RWPE1 (cell line): ENCODE results near the gene INSL3.
"Not testable (repeated sequence)": the region's sequence is repeated elsewhere in the genome, so short reads cannot be mapped to it uniquely, and the experiment has no call there.

Experiments used
- CTCF ChIA-PET: fragments of 350-600 bp; sonication (Branson Sonifier 250); formaldehyde crosslinking; extraction: SDS; loops from one replicate; lab custom pipeline; 2021; lab: Yijun Ruan, JAX
- POLR2A ChIA-PET: fragments of 400-600 bp; formaldehyde crosslinking; extraction: SDS; loops from one replicate; lab custom pipeline; 2020; ENCODE audit warnings: antibody characterized with exemption; ENCODE audit not compliant: low non-redundant PET; lab: Yijun Ruan, JAX
- DNase-seq: peaks from one replicate; pipeline ENCODE4 v3.0.0; 2012; ENCODE audit warnings: low spot score
- H3K27ac ChIP-seq: fragments of 450-650 bp; 2 replicates; pipeline ENCODE4 v1.5.1; 2017
- CTCF ChIP-seq: fragments of 450-650 bp; conservative IDR thresholded peaks from 2 replicates; pipeline ENCODE4 v1.5.1; 2017; ENCODE audit warnings: low read depth, mild to moderate bottlenecking

Gene INSL3

GRCh38 chr19:17780781-17781180, 40.5 kb downstream of the INSL3 start:
- POLR2A ChIA-PET = interaction anchor here (0.7 kb wide), 1 partner anchor 14 kb away, joined by 3 read pairs; no protein-coding TSS in a partner anchor
- TF ChIP-seq CTCF = no peak

GRCh38 chr19:17778968-17779929, 42.1 kb downstream of the INSL3 start:
- DNase-seq = no peak
- ChIA-PET CTCF (interaction anchor here (0.7 kb wide), 1 partner anchor 487 kb away, joined by 3 read pairs; no protein-coding TSS in a partner anchor), POLR2A (no interaction called here)
- H3K27ac ChIP-seq = peak overlapping the region; percentile 43
- no peak for TF ChIP-seq CTCF

More at GRCh38 chr19:17780781-17781180, 40.5 kb downstream of the INSL3 start:
- DNase-seq = no peak
- CTCF ChIA-PET = no interaction called here
- no peak overlapping the region for H3K27ac ChIP-seq

- no peak for TF ChIP-seq CTCF
- CTCF ChIA-PET = no interaction called here
- DNase-seq = peak; percentile 83
- H3K27ac ChIP-seq = peak overlapping the region; percentile 43
- POLR2A ChIA-PET = no interaction called here
These were observed 42.9 kb downstream of the INSL3 start for GRCh38 chr19:17778251-17778967.

GRCh38 chr19:17777840-17778239, 43.5 kb downstream of the INSL3 start:
- DNase-seq, POLR2A ChIA-PET, H3K27ac ChIP-seq: not testable (repeated sequence)
- CTCF ChIA-PET = interaction anchor here (1.2 kb wide), 1 partner anchor 11 kb away, joined by 4 read pairs; no protein-coding TSS in a partner anchor

GRCh38 chr19:17775991-17776803, 45.1 kb downstream of the INSL3 start:
- CTCF ChIA-PET = no interaction called here
- H3K27ac ChIP-seq = no peak overlapping the region
- POLR2A ChIA-PET = no interaction called here
- no peak for TF ChIP-seq CTCF
- DNase-seq = no peak

GRCh38 chr19:17775245-17775927, 45.9 kb downstream of the INSL3 start:
- POLR2A ChIA-PET = no interaction called here
- TF ChIP-seq CTCF = peak; percentile 59
- no peak for DNase-seq
- no peak overlapping the region for H3K27ac ChIP-seq
- CTCF ChIA-PET = interaction anchor here (0.8 kb wide), 2 partner anchors 9 to 49 kb away, joined by 4 to 5 read pairs; no protein-coding TSS in a partner anchor
